Activated CD4-positive, alpha-beta T cell treated with anti-CD3 and anti-CD28 coated beads for 36 hours (primary cell): ENCODE results near the gene NECAP2. TPM values are rescaled to one million over a fixed set of nuclear protein-coding genes. Genes with fewer than 3 reads are reported as not detected.
"Not testable (repeated sequence)": the region's sequence is repeated elsewhere in the genome, so short reads cannot be mapped to it uniquely, and the experiment has no call there.

ENCODE experiments used
- ATAC-seq: fragments of 200-7000 bp; cut with Tn5 transposase; one replicate; pipeline ENCODE4 v1.10.0; 2021; ENCODE audit warnings: mild to moderate bottlenecking, moderate library complexity
- CTCF ChIA-PET: fragments of 350-600 bp; sonication (Branson Sonifier 250); formaldehyde crosslinking; loops from one replicate; lab custom pipeline; 2021; ENCODE audit warnings: antibody characterized with exemption; lab: Charles Lee
- POLR2A ChIA-PET: fragments of 350-600 bp; sonication (Branson Sonifier 250); formaldehyde crosslinking; loops from one replicate; lab custom pipeline; 2021; ENCODE audit warnings: antibody characterized with exemption, inconsistent platforms; lab: Charles Lee
- DNase-seq: peaks from one replicate; pipeline ENCODE4 v3.0.0-alpha.2; 2020
- H3K27ac Mint-ChIP-seq: one replicate; pipeline ENCODE4 v1.8.0; 2021; ENCODE audit warnings: mixed read lengths
- H3K27me3 Mint-ChIP-seq: one replicate; pipeline ENCODE4 v1.8.0; 2021; ENCODE audit warnings: mixed read lengths
- H3K36me3 Mint-ChIP-seq: one replicate; pipeline ENCODE4 v1.8.0; 2021; ENCODE audit warnings: low read depth, mixed read lengths
- H3K4me1 Mint-ChIP-seq: one replicate; pipeline ENCODE4 v1.8.0; 2021; ENCODE audit warnings: mixed read lengths
- H3K4me3 Mint-ChIP-seq: one replicate; pipeline ENCODE4 v1.8.0; 2021; ENCODE audit warnings: mild to moderate bottlenecking, moderate library complexity, mixed read lengths
- H3K9me3 Mint-ChIP-seq: one replicate; pipeline ENCODE4 v1.8.0; 2021; ENCODE audit warnings: low read depth, mixed read lengths
- intact Hi-C, 2 experiments: fragments of 100-400 bp; cut with DNase I in 1 of 2; cut with micrococcal nuclease in 1 of 2; formaldehyde crosslinking; loops; one replicate each; pipeline versions ENCODE4 v1.14.2 to v1.15.1; 2022 to 2024; cut with DNase I, micrococcal nuclease
- total RNA-seq, 2 experiments: library from RNA; stranded (reverse); gene quantifications; one replicate each; pipeline ENCODE4 v1.2.3, GENCODE V29; 2021

NECAP2 gene
- total RNA-seq, 2 experiments from 2014 or later = 46.5 to 54.2 TPM

DNA sequence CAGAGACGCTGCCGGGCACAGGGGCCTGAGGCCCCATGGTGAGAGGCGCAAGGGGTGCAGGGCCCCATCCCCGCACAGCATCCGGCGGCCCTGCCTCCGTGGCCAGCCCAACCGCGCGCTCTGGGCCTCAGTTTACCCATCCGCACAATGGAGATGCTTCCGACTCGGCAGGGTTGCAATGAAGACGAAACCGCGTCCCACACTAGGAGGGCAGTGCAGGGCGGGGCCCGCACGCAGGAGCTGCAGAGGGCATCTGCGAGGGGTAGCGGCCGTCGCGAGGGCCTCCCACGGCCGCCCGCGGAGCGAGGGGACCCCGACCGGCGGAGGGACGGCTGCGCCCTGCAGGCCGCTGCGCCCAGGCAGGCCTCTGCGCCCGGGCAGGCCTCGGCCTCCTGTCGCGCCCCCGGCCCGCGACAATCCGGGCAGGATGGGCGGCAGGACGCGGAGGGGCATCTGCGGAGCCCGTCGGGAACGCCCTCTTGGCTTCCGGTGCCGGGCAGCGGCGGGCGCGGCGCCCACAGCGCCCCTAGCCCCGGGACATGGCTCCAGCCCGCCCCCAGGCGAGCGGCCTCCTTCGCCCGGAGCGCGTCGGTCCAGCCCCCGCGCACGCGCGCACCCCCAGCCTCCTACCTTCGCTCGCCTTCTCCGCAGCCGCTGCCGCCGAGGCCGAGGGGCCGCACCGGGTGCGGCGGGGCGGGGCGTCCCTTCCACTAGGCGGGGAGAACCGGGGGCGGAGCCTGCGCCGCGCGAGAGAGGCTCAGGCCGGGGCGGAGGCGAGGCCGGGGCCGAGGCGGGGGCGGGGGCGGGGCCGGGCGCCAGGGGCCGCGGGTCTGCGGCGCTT lies 58.3 kb downstream of the NECAP2 start:
- POLR2A ChIA-PET = no interaction called here
- CTCF ChIA-PET = no interaction called here
- Mint-ChIP-seq H3K36me3 (no peaks in the 10 kb centered on the region), H3K27ac (no peak overlapping the region), H3K4me3 (peak overlapping the region; percentile 74), H3K4me1 (peaks cover 10% of the 10 kb centered on the region), H3K9me3 (no peaks in the 10 kb centered on the region), H3K27me3 (no peaks in the 10 kb centered on the region)
- ATAC-seq = peak; percentile 94
- intact Hi-C loops = loop anchor here (1.0 to 5.0 kb wide), 10 partner anchors 15 to 414 kb away; partner anchors contain the start of genes NECAP2 (in 2 of the 2), FBXO42 (in 1 of the 2), NBPF1 (in 1 of the 2) and SZRD1 (in 1 of the 2)
- peak; percentile 91 for DNase-seq

DNA sequence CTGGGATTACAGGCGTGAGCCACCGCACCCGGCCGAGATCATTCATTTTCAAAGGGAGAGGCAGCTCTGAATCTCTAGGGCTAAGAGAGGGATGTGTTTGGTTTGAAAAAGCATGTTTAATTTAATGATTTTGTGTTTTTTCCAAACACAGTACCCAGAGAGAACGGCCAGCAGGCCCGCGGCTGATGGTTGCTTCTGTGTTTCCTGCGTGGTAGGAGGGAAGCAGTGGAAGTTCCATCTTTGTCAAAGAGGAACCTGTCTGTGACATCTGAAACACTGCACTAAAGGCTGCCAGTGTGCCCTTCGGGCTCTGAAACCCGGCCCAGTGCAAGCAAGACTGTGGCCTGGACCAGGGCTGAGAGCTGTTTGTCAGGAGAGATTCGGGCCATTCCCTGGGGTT lies 59.9 kb downstream of the NECAP2 start:
- POLR2A ChIA-PET, H3K4me1 Mint-ChIP-seq, H3K27me3 Mint-ChIP-seq, ATAC-seq, H3K9me3 Mint-ChIP-seq, H3K27ac Mint-ChIP-seq, H3K36me3 Mint-ChIP-seq, intact Hi-C loops, DNase-seq: not testable (repeated sequence)
- CTCF ChIA-PET = interaction anchor here (1.4 kb wide), 1 partner anchor 149 kb away, joined by 3 read pairs; the partner anchor contains the start of gene FBXO42
- peak overlapping the region; percentile 24 for H3K4me3 Mint-ChIP-seq

DNA sequence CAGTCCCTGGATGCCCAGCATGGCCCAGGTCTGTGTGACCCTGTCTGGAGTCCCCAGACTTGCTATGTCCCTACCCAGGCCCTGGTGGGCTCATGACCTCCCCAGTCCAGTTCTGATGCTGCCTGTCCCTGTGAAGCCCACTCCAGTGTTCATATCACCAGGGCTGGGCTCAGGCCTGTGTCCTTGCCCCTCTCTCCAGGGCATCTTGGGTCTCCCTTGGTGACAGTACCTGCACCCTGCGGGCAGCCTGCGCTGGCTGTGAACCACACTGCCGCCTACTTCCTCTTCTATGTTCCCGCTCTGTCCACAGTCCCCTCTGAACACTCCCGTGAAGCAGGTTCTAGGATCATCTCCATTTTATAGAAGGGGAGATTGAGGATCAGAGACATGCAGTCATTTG lies 60.5 kb downstream of the NECAP2 start:
- POLR2A ChIA-PET, H3K27me3 Mint-ChIP-seq, H3K36me3 Mint-ChIP-seq, CTCF ChIA-PET, H3K9me3 Mint-ChIP-seq, intact Hi-C loops, H3K4me3 Mint-ChIP-seq, H3K4me1 Mint-ChIP-seq, ATAC-seq, DNase-seq, H3K27ac Mint-ChIP-seq: not testable (repeated sequence)

DNA sequence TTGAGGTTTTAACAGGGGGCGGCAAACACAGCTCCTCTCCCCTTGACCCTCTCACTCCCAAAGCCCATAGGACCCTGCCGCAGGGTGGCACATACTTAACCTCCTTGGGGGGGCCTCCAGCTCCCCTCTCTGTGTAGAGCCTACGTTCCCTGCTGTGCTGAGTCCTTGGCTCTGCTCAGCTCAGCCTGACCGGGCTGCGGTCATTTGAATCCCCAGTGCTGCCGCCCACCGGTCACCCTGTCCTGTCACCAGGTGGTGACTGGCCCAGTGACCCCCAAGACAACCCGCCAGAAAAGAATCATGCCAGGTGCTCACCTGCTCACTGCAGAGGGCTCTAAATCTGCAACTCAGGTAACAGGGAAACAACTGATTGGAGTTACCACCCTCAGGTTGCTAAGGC lies 60.9 kb downstream of the NECAP2 start:
- CTCF ChIA-PET = not testable (repeated sequence)

DNA sequence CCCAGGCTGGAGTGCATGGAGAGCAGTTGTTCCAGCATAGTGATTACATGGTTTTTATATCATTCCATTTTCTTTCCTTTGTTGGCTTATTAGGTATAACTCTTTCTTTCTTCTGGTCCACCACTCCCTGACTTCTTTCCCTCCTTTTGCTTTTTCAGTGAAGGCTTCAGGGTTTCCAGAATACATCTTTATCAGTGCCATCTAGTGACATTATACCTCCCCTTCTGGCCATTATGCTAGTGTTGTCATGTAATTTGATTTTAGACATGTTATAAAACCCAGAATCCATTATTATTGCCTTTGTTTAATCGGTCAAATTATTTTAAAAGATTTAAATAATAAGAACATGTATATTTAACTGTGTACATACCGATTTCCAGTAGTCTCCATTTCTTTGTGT lies 63.0 kb downstream of the NECAP2 start:
- H3K27ac Mint-ChIP-seq = no peak overlapping the region
- intact Hi-C loops = no loop called here
- H3K36me3 Mint-ChIP-seq = no peaks in the 10 kb centered on the region
- DNase-seq = no peak
- no peak for ATAC-seq
- peaks cover 4% of the 10 kb centered on the region for H3K4me1 Mint-ChIP-seq
- peaks cover 1% of the 10 kb centered on the region for H3K9me3 Mint-ChIP-seq
- ChIA-PET CTCF (no interaction called here), POLR2A (no interaction called here)
- no peaks in the 10 kb centered on the region for H3K27me3 Mint-ChIP-seq
- H3K4me3 Mint-ChIP-seq = no peak overlapping the region

More for the DNA sequence above, 60.9 kb downstream of the NECAP2 start:
- H3K27ac Mint-ChIP-seq, H3K4me3 Mint-ChIP-seq, H3K9me3 Mint-ChIP-seq, DNase-seq, ATAC-seq, H3K4me1 Mint-ChIP-seq, POLR2A ChIA-PET, H3K27me3 Mint-ChIP-seq, H3K36me3 Mint-ChIP-seq, intact Hi-C loops: not testable (repeated sequence)

DNA sequence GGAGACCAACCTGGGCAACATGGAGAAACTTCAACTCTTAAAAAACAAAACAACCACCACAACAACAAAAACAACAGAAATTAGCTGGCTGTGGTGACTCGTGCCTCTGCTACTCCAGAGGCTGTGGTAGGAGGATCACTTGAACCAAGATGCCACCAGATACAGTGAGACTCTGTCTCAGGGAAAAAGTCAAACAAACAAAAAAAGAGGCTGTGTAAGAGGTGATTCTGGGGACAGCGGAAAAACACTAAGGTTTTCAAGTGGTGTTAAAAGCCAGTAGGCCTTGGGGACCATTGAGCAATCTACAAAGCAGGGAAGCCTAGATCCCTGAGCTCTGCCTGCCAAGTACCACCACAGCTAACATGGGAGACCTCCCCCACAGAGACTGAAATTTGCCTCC lies 65.3 kb downstream of the NECAP2 start:
- DNase-seq, H3K9me3 Mint-ChIP-seq, H3K36me3 Mint-ChIP-seq, H3K4me3 Mint-ChIP-seq, H3K4me1 Mint-ChIP-seq, intact Hi-C loops, ATAC-seq, H3K27ac Mint-ChIP-seq, CTCF ChIA-PET, H3K27me3 Mint-ChIP-seq: not testable (repeated sequence)
- POLR2A ChIA-PET = interaction anchor here (1.0 kb wide), 1 partner anchor 390 kb away, joined by 3 read pairs; the partner anchor contains the start of gene RNU1-2

DNA sequence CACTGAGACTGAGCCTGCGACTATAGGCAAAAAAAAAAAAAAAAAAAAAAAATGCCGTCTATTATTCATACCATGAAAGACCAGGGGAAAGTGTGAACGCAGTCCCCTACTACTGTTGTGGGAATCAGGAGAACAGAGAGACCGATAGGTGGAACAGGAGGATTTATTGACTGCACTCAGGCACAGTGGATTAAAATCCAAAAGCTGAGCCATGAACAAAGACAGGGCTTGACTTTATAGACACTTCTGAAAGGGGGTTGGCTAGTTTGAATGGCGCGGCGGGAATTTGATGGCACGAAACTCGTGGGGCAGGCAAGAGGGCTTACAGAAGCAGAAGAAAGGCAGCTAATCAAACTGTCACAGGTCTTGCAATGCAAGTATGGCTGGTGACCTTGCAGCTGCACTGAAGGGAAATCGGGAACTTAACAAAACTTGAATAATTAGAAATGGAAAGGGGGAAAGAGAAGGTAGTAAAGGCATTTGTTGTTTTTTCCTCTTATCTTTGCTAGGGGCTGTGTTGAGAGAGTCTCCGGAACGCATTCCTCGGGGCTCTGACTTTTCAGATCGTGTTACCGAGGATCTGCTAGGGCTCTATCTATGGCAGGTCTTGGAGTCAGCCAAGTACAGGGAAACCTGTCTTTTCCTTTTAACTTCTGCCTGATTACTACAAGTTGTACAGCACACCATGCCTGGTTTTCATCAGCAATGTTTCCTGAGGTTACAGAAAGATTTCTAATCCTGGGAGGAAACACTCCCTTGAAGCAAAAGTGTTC lies 66.0 kb downstream of the NECAP2 start:
- H3K36me3 Mint-ChIP-seq, H3K4me3 Mint-ChIP-seq, H3K27me3 Mint-ChIP-seq, CTCF ChIA-PET, ATAC-seq, H3K4me1 Mint-ChIP-seq, H3K9me3 Mint-ChIP-seq, H3K27ac Mint-ChIP-seq, DNase-seq, intact Hi-C loops: not testable (repeated sequence)
- POLR2A ChIA-PET = interaction anchor here (1.0 kb wide), 1 partner anchor 390 kb away, joined by 3 read pairs; the partner anchor contains the start of gene RNU1-2

DNA sequence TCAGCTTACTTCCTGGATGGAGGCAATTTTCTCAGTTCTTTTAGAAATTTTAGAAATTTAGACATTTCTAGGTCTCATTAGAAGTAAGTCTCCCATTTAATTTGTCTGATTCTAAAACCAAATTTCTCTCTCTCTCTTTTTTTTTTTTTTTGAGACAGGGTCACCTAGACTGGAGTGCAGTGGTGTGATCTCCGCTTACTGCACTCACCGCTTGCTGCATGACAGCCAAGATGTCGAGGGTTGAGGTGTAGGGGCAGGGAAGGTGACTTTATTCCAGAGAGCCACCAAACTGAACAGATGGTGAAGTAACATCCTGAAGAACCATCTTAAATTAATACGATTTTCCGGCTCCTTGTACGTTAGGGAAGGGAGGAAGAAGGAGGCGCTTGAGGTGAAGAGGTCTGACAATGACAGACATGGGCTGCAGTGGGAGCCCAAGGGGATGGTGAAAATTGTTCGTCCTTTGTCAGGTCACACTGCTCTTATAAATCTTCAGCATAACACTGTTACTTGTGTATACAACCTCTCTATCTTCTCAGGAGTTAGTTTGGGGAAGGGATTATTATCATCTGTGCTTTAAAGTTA lies 68.4 kb downstream of the NECAP2 start:
- intact Hi-C loops, ATAC-seq, H3K4me3 Mint-ChIP-seq, H3K27me3 Mint-ChIP-seq, H3K4me1 Mint-ChIP-seq, DNase-seq, H3K36me3 Mint-ChIP-seq, H3K27ac Mint-ChIP-seq, POLR2A ChIA-PET, H3K9me3 Mint-ChIP-seq, CTCF ChIA-PET: not testable (repeated sequence)

Other genes with a start within 250 kb of the NECAP2 start
- gene ARHGEF19, start 228.1 kb upstream of the NECAP2 start, total RNA-seq = 1 to 10 TPM; 4.9 to 6.5 TPM
- 1 to 10 TPM; 2.4 to 3.7 TPM for gene CPLANE2, start 203.5 kb upstream of the NECAP2 start, total RNA-seq
- gene FBXO42, start 88.2 kb upstream of the NECAP2 start, total RNA-seq = 10 to 100 TPM; 14.3 to 18.1 TPM
- gene SZRD1, start 73.5 kb upstream of the NECAP2 start, total RNA-seq = 100 to 1,000 TPM; 184 to 238 TPM
- not detected for gene SPATA21, start 3.3 kb upstream of the NECAP2 start, total RNA-seq
- gene RNU1-1, start 73.6 kb downstream of the NECAP2 start, total RNA-seq = 1,000 to 10,000 TPM; 1,573 to 2,291 TPM
- 1 to 10 TPM; 5.8 to 6.2 TPM for gene NBPF1, start 172.8 kb downstream of the NECAP2 start, total RNA-seq
- 1,000 to 10,000 TPM; 1,573 to 2,291 TPM for gene RNU1-3, start 226.2 kb downstream of the NECAP2 start, total RNA-seq